ENCODE measurements around the gene SPINK6.

GRCh38 chr5:148259288-148259687 lies 56.4 kb downstream of the SPINK6 start:
- TF ChIP-seq TAF1 (IDR thresholded peaks at IDR 0.05; ENCODE audit: borderline replicate concordance, insufficient read depth, low read length), result no peak
- no peak for TF ChIP-seq POLR2AphosphoS5 (IDR thresholded peaks at IDR 0.05; ENCODE audit: low read depth, low read length)
- no peak for TF ChIP-seq SIN3A (IDR thresholded peaks at IDR 0.05; ENCODE audit: borderline replicate concordance, insufficient read depth, low read length)
- no peak for TF ChIP-seq FOXP2 (optimal IDR thresholded peaks at IDR 0.05; ENCODE audit: borderline replicate concordance, extremely low read depth, extremely low read length, insufficient read depth)
- TF ChIP-seq REST (IDR thresholded peaks at IDR 0.05; ENCODE audit: insufficient read depth in 1 of 2, low read depth in 2 of 2, low read length in 2 of 2), result no peak

Measured in PFSK-1 (cell line).